ENCODE data around the gene MPRIP. TPM values are rescaled to one million over a fixed set of nuclear protein-coding genes. Genes with fewer than 3 reads are reported as not detected.

The MPRIP gene
- polyA plus RNA-seq, 1 donor (not counting 4 experiments of a cell fraction or from before 2014, with no cell fraction given) = 113 TPM

DNA sequence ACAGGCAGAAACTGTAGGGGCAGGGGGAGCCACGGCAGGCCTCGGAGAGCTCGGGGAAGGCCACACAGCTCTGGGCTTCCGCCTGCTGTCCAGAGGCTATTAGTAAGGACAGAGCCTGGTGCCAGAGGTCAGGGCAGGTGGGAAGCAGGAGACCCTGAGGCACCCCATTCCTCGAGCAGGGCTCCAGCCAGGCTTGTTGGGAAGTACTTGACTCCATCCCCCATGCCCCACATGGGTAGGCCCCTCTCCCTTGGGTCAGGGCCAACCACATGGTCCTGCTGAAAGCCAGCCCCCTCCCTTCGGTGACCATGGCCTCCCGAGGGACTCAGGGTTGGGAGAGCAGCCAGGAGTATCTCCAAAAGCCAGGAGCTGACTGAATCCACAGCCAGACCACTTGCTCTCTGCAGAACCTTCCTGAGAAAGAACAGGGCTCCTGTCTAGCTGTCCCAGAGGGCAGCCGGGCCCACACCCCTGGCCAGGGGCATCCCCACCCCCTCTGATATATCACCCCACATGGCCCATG lies 17.4 kb upstream of the MPRIP start:
- DNase-seq (ENCODE audit: low read depth, low spot score) = no peak
- Histone ChIP-seq H3K9me1 (ENCODE audit: control insufficient read depth, extremely low read depth, insufficient read depth, low read length) (peaks cover 3% of the 10 kb centered on the region), H3K4me2 (ENCODE audit: control insufficient read depth, extremely low read depth, insufficient read depth, low read depth, low read length) (no peak overlapping the region), H3K27me3 (ENCODE audit: control insufficient read depth, extremely low read depth, insufficient read depth, low read length) (no peaks in the 10 kb centered on the region), H3K4me1 (ENCODE audit: control insufficient read depth, extremely low read depth, insufficient read depth, low read length) (peaks cover 27% of the 10 kb centered on the region), H3K79me2 (ENCODE audit: control insufficient read depth, insufficient read depth, low read length) (no peaks in the 10 kb centered on the region), H3K4me3 (ENCODE audit: control insufficient read depth in 2 of 3, extremely low read depth in 1 of 3, insufficient read depth in 2 of 3, low read depth in 1 of 3, low read length in 3 of 3) (no peak overlapping the region), H3K27ac (ENCODE audit: control insufficient read depth, insufficient read depth, low read length) (no peak overlapping the region), H2AFZ (ENCODE audit: control insufficient read depth, low read length) (no peak overlapping the region), H3K36me3 (ENCODE audit: control insufficient read depth in 2 of 2, extremely low read depth in 1 of 2, insufficient read depth in 2 of 2, low read length in 2 of 2) (no peaks in the 10 kb centered on the region), H4K20me1 (ENCODE audit: control insufficient read depth, extremely low read depth, insufficient read depth, low read length) (no peaks in the 10 kb centered on the region), H3K9ac (ENCODE audit: control insufficient read depth, extremely low read depth, insufficient read depth, low read length) (no peak overlapping the region), H3K9me3 (ENCODE audit: control insufficient read depth, low read depth, low read length) (no peaks in the 10 kb centered on the region)
- no peak for FAIRE-seq
- dilution Hi-C loops (cut with MboI; ENCODE audit: extremely low pct_ligation_motif_present, low sequenced_read_pairs) = no loop called here
- TF ChIP-seq, protein P1, sequence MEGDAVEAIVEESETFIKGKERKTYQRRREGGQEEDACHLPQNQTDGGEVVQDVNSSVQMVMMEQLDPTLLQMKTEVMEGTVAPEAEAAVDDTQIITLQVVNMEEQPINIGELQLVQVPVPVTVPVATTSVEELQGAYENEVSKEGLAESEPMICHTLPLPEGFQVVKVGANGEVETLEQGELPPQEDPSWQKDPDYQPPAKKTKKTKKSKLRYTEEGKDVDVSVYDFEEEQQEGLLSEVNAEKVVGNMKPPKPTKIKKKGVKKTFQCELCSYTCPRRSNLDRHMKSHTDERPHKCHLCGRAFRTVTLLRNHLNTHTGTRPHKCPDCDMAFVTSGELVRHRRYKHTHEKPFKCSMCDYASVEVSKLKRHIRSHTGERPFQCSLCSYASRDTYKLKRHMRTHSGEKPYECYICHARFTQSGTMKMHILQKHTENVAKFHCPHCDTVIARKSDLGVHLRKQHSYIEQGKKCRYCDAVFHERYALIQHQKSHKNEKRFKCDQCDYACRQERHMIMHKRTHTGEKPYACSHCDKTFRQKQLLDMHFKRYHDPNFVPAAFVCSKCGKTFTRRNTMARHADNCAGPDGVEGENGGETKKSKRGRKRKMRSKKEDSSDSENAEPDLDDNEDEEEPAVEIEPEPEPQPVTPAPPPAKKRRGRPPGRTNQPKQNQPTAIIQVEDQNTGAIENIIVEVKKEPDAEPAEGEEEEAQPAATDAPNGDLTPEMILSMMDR (optimal IDR thresholded peaks at IDR 0.05 in 1 of 3, IDR thresholded peaks at IDR 0.05 in 1 of 3, conservative IDR thresholded peaks at IDR 0.05 in 1 of 3; ENCODE audit: extremely low read depth in 1 of 3, insufficient read depth in 2 of 3, low read length in 3 of 3) = no peak
- TF ChIP-seq EZH2 (IDR thresholded peaks at IDR 0.05; ENCODE audit: low read length) = no peak

GRCh38 chr17:17025621-17026020 lies 16.6 kb upstream of the MPRIP start:
- H3K9me1 ChIP-seq (ENCODE audit: control insufficient read depth, extremely low read depth, insufficient read depth, low read length) = peaks cover 3% of the 10 kb centered on the region
- dilution Hi-C loops (cut with MboI; ENCODE audit: extremely low pct_ligation_motif_present, low sequenced_read_pairs) = no loop called here
- no peaks in the 10 kb centered on the region for H4K20me1 ChIP-seq (ENCODE audit: control insufficient read depth, extremely low read depth, insufficient read depth, low read length)
- no peak overlapping the region for H3K4me2 ChIP-seq (ENCODE audit: control insufficient read depth, extremely low read depth, insufficient read depth, low read depth, low read length)
- no peaks in the 10 kb centered on the region for H3K27me3 ChIP-seq (ENCODE audit: control insufficient read depth, extremely low read depth, insufficient read depth, low read length)
- no peaks in the 10 kb centered on the region for H3K36me3 ChIP-seq (ENCODE audit: control insufficient read depth in 2 of 2, extremely low read depth in 1 of 2, insufficient read depth in 2 of 2, low read length in 2 of 2)
- no peak for FAIRE-seq
- no peaks in the 10 kb centered on the region for H3K79me2 ChIP-seq (ENCODE audit: control insufficient read depth, insufficient read depth, low read length)
- DNase-seq (ENCODE audit: low read depth, low spot score) = no peak
- H3K4me1 ChIP-seq (ENCODE audit: control insufficient read depth, extremely low read depth, insufficient read depth, low read length) = peaks cover 23% of the 10 kb centered on the region
- H3K27ac ChIP-seq (ENCODE audit: control insufficient read depth, insufficient read depth, low read length) = no peak overlapping the region
- H3K9ac ChIP-seq (ENCODE audit: control insufficient read depth, extremely low read depth, insufficient read depth, low read length) = no peak overlapping the region
- TF ChIP-seq EZH2 (IDR thresholded peaks at IDR 0.05; ENCODE audit: low read length) = no peak
- TF ChIP-seq, protein P1 (optimal IDR thresholded peaks at IDR 0.05 in 1 of 3, IDR thresholded peaks at IDR 0.05 in 1 of 3, conservative IDR thresholded peaks at IDR 0.05 in 1 of 3; ENCODE audit: extremely low read depth in 1 of 3, insufficient read depth in 2 of 3, low read length in 3 of 3) = no peak
- H2AFZ ChIP-seq (ENCODE audit: control insufficient read depth, low read length) = no peak overlapping the region
- H3K4me3 ChIP-seq (ENCODE audit: control insufficient read depth in 2 of 3, extremely low read depth in 1 of 3, insufficient read depth in 2 of 3, low read depth in 1 of 3, low read length in 3 of 3) = no peak overlapping the region
- H3K9me3 ChIP-seq (ENCODE audit: control insufficient read depth, low read depth, low read length) = no peaks in the 10 kb centered on the region
